ENCODE results near the gene HAO2.
"Not testable (repeated sequence)": the region's sequence is repeated elsewhere in the genome, so short reads cannot be mapped to it uniquely, and the experiment has no call there.

The HAO2 gene

DNA sequence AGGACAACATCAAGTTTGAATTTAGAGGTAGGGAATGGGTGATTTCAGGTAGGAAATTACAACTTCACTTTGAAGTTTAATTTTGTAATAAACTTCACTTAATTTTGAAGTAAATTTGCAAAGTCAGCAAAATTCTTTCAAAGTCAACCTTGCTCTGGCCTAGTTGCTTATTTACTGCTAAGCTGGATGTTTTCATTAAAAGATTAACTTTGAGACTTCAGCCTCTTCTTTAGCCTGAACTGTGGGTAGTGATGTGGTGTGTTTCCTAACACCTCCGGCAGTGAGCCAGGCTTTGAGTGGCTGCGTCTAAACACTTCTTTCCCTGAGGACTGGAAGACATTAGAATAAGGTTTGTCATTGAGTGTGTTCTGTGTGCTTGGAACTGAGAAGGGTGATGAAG lies at the start of gene HAO2:
Gene HAO2, plus strand, starts transcription at position 232 of the 400 bp plus-strand sequence. CDS start 12,301 bp downstream, outside the sequence.
- FAIRE-seq, result no peak

DNA sequence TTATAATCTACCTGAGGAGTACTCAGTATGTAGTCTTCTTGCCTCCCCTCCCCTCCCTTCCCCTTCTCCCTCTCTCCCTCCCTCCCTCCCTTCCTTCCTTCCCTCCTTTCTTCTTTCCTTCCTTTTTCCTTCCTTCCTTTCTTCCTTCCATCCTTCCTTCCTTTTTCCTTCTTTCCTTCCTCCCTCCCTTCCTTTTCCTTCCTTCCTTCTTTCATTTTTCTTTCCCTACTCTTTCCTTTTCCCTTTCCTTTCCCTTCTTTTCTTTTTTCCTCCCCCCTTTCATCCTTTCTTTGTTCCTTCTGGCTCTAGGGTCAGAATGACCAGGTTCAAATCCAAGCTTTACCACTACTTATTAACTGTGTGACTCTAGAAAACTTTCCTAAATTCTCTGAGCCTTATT lies 48.5 kb upstream of the HAO2 start:
- no peak for FAIRE-seq

DNA sequence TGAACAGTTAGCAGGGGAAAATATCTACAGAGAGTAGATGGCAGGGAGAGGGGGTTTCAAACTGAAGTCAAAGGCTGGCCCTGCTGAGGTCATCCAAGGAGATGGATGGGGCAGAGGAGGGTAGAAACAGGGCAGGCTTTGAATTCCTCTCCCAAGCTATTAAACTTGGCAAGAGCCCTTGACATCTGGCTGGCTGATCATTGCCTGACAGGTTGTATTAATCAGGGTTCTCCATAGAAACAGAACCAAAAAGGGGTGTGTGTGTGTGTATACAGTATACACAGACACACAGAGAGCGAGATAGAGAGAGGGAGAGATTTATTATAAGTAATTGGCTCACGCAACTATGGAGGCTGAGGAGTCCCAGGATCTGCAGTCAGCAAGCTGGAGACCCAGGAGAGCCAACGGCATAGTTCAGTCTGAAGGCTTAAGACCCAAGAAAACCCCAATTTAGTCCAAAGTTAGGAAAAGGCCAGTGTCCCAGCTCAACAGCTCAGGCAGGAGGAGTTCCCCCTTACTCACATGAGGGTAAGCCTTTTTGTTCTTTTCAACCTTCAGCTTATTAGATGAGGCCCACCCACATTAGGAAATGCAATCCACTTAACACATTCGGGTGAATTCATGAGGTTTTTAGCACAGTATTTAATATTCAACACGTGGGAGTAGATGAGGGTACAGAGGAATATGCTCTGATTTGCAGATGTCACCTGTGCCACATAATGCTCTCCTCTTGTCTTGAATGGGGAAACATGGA lies 46.7 kb upstream of the HAO2 start:
- FAIRE-seq, result no peak

DNA sequence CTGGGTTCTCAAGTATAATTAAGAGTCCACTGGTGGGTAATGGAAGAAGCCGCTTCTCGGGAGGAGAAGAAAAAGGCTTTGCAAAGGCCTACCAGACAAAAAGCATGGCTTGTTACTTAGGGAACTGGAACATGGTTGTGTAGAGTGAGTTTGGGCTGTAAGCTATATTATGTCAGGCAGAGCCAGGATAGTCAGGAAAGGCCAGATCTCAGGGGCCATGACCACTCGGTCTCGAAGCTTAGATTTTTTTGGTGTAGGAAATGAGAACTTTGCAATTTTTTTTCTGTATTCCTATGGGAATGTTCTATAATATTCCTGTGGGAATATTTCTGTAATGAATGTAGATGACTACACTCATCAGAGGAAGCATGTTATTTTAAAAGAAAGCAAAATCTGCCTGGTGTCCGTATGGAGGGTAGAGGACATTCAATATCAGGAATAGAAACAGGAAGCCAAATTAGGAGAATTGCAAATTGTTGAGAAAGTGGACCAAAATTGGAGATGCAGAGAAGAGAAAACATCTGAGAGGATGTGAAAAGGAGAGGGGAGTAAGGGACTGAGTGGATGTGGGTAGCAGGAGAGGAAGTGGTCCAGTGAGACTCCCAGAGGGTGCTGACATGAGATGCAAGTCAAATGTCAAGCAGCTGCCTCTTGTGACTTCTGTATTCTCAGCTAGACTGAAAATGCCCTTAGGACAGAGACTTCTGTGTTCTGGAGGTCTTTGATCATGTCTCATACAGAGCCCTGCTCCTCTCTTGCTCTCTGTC lies 45.2 kb upstream of the HAO2 start:
- no peak for FAIRE-seq

DNA sequence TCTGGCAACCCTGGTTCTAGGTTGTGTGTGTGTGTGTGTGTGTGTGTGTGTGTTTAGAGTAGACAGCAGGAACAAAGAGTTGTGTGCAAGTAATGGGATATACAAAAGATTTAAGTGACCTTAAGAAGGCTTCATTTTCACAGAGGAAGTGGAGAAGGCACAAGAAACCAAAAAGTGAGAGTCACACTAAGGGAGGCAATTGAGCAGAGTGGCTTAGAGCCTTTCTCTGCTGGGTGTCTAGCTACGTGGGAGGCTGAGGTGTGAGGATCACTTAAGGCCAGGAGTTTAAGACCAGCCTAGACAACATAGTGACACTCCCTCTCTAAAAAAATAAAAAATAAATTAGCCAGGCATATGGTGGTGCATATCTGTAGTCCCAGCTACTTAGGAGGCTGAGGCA lies 44.4 kb upstream of the HAO2 start:
- FAIRE-seq, result no peak

DNA sequence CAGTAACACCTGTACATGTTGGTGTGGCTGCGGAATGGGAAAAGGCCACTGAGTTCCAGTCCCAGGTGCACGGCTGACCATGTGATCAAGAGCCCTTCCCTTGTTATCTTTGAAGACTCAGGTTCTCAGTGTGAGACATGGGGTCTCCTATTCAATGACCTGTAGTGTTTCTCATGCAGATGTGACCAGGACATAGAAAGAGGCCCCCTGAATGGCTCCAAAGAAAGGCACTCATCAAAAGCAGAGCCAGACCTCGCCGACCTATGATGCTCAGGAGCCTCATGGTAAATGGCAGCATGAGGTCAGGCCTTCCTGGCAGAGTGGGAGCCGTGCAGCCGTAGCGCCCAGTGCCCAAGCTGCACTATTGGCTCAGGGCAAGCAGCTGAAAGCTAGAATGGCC lies 42.3 kb upstream of the HAO2 start:
- FAIRE-seq, result no peak

DNA sequence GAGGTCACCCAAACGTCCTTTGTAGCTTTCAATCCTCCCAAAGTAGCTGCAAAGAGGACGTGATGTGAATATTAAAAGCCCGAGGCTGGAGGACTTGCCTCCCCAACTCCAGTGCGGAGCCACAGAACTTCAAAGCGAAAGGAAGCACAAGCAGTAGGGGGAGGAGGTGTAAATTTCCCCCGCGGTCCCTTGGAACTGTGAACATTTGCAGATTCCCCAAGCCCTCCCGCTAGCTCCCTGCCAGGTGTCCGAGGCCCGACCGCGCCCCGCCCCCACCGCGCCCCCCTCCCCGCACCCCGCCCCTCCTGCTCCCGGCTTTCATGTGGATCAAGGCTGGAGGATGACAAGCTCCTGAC lies 41.5 kb upstream of the HAO2 start:
- FAIRE-seq, result no peak

DNA sequence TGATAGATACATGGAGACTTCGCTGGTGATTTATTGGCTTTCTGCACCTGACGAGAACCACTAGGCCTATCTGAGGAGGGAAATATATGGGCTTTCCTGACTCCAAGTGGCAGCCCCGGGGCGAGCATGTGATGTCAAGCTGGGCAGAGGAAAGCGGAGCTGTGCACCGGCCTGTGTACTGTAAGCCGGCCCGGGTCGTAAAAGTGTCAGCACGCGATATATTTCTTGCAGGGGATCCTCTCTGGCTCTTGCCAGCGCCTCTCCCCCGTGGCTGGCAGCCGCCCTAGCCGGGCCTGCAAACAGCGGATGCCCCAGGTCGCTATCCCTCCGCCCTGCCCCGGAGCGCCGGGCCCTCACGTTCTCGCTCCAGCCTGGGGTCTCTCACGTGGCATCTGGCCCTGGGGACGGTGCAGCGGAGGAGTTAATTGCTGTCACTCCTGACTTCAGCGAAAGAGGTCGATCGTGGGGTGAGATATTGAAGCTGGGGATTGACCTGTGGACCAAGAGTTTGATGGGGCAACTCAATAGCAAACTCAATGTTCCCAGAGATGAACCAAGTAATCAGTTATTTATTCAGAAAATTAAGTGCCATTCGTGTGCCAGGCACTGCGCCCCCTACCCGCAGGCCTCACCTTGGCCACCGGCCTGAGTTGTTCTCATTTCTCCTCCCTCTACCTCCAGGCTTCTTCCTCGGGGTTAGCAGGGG lies 41.0 kb upstream of the HAO2 start:
- FAIRE-seq, result no peak

DNA sequence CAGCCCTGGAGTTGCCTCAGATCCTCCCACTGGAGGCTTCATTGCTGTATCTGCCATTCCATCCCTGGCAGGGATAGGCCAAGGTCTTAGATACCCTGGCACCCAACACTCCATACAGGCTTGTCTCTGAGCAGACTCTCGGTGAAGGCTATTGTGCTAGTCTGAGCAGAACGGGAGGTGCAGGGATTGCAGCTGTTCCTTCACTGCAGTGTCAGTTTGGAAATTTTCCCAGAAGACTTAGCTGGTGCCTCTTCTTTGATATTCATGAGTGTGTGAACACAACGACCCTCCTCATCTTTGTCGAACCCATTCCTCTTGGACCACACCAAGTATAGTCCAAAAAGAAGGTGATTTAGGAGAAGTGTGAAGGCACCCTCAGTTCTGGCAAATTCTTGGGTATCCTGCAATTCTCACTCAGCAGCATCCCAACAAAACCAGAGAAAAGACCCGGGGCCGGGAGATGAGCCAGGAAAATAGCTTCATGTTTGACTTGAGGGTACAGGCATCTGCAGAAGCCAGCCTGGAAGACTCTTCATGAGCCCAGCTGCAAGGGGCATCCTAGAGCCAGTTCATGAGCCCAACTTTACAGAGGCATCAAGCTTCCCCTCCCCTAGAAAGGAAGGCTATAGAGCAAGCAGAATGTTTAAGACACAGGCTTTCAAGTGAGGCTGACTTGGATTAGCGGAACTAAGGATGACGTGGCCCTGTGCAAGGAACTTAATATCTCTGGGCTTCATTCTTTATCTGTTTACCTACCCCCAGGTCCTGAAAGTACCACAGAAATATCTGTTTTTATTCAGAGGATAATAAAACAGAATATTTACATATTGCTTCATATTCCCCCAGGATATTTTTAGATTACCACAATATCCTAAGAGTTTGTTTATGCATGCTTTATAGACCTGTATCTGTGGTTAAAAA lies 38.8 kb upstream of the HAO2 start:
- FAIRE-seq, result no peak

DNA sequence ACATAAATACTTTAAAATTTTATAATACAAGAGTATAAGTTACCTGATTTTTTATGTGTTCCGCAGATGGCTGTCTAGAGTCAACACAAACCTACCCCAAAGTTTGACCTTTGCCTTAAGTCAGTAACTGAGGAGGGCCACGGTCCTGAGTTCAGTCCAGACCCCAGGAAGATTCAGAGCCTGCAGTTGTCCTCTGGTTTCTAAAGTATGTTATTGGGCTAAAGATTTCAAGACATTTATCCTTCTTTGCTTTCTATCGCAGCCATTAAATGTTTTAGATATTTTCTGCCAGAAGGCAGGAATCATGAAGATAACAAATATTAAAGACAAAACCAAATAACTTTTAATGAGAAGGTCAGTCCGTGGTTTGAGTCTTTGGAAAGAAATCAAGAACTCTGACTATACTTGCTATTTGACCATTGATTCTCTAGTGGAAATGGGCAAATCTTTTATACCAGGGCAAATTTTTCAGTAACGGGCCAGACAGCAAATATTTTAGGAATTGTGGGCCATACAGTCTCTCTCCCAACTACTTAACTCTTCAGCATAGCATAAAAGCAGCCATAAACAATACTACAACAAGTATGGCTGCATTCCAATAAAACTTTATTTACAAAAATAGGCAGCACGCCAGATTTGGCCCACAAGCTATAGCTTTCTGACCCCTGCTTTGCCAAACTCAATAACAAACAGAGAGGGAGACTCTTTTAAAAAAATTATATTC lies 38.0 kb upstream of the HAO2 start:
- FAIRE-seq, result no peak

DNA sequence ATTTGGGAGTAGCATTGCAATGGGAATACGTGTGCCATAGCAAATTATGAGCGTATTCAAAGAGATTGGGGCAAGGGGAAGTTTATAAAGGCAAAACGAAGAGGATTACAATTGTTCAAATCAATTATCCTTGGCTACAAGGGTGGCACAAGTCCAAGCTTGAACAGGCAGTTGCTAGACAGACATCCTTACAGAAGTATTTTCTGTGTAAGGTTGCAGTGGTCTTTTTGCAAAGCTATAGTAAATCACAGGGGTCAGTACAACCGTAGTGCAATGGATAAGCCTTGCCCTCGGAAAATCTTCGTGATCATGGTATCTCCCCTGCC lies 37.4 kb upstream of the HAO2 start:
- no peak for FAIRE-seq

DNA sequence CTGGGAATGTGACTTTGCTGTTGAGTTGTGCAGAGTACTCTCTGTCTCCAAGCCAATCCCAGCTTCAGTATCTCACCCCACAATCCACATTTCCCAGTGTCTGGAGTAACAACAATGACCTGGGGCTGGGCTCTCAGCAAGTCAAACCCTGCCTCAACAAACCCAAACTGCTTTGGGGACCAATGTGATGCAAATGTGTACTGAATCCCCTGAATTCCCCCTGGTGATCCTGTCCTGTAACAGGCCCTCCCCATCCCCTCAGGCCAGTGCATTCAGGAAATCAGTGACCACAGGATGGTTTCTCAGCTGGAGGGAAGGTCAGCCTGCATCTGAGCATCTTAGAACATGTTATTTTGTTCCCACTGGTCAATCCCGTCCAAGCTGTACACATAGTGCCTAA lies 36.7 kb upstream of the HAO2 start:
- FAIRE-seq, result no peak

DNA sequence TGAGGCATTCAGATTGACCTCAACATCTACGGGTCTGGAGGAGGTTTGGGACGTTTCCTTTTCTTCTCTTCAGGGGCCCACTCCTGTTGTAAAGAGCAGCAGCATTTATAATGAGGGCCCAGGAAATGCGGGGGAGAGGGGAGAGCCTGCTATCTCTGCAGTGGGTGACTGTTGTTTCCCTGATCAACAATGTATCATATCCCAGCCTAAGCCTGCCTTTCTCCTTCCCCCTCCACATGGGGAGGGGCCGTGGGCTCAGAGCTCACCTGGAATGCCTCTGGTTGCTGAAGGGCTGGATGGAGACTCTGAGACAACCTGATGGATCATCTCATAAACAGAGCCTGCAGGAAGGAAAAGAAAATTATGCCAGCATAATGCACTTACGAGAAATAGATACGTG lies 36.0 kb upstream of the HAO2 start:
- FAIRE-seq, result no peak

DNA sequence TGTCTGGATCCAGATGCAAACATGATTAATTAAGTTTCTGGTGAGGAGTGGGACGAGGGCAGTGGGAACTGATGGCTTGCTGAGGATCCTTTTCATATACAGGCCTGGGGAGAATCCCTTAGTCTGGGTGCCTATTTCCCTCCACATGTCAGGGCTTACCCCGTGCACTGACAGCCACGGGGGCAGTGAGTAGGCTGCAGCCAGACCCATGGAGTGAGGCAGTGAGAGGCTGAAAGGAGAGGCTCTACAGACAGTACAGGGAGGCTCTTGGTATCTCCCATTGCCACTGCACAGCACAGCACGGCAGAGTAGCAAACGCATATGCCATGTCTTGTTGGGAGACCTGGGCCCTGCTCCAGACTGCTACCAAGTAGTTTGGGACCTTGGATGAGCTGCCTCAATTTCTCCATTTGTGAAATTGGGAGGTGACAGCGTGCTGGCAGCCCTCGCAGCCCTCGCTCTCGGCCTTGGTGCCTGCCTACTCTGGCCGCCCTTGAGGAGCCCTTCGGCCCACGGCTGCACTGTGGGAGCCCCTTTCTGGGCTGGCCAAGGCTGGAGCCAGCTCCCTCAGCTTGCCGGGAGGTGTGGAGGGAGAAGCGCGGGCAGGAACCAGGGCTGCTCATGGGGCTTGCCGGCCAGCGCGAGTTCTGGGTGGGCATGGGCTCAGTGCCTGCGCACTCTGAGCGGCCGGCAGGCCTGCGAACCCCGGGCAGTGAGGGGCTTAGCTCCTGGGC lies 35.3 kb upstream of the HAO2 start:
- no peak for FAIRE-seq

DNA sequence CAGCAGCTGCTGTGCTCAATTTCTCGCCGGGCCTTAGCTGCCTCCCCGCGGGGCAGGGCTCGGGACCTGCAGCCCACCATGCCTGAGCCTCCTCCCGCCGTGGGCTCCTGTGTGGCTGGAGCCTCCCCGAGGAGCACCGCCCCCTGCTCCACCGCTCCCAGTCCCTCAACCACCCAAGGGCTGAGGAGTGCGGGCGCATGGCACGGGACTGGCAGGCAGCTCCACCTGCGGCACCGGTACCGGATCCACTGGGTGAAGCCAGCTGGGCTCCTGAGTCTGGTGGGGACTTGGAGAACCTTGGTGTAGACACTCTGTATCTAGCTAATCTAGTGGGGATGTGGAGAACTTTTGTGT lies 34.7 kb upstream of the HAO2 start:
- FAIRE-seq, result not testable (repeated sequence)

DNA sequence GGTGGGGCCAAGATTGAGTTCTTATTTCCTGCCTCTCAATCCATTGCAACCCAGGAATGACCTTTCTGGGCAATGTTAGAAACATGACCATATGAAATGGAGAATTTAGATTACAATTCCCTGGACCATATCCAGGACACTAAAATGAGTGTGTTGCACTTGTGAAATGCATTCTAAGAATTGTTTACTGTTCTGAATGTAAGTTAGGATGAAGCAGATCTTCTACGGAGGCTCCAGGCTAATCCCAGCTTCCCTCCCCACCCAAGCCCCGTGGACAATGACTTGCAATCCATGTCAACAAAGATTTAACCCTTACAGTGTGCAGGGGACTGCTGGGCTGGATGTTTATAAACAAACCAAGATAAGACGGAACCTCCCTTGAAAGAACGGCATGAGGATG lies 31.7 kb upstream of the HAO2 start:
- no peak for FAIRE-seq

DNA sequence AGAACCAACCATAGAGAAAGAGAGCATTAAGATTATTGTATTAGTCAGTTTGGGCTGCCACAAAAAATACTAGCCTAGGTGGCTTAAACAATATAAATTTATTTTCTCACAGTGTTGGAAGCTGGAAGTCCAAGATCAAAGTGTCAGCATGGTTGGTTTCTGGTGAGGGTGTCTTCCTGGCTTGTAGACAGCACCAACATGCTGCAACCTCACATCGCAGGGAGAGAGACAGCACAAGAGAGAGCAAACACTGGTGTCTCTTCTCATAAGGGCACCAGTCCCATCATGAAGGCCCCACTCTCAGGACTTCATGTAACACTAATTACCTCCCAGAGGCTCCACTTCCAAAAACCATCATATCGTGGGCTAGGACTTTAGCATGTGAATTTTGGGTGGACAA lies 30.6 kb upstream of the HAO2 start:
- FAIRE-seq, result no peak

DNA sequence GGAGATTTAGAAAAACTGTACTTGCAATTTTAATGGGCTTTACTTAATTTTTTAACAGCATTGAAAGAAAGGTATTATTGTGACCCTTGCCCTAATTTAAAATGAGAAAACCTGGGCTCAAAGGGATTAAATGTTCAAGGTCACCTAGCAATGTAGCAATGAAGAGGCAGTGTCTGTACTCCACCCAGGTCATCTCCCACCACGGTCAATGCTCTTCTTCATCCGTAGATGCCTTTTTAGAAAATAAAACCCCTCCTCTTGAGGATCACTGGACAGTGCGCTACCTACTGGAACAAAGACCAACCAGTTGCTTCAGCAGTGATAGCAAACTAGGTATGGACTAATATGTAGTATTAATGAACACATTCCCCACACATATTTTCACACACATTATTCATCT lies 29.8 kb upstream of the HAO2 start:
- FAIRE-seq, result no peak

DNA sequence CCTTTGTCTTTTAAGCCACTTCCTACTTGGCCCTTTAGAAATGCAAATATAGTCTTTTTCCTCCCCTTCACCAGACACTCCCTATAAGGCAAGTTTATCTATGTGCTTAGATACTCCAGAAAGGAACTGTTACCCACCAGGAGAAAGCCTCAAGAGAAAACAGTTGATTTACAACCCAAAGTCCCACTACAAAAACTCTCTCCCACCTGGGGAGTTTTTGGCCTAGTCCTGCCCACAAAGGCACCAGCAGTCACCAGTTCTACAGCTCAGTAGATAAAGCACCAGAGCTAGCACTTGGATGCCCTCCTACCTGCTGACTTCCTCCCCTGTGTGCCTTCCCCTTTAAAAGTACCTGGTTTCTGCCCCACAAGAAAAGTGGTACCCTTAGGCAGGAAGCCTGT lies 27.7 kb upstream of the HAO2 start:
- no peak for FAIRE-seq

DNA sequence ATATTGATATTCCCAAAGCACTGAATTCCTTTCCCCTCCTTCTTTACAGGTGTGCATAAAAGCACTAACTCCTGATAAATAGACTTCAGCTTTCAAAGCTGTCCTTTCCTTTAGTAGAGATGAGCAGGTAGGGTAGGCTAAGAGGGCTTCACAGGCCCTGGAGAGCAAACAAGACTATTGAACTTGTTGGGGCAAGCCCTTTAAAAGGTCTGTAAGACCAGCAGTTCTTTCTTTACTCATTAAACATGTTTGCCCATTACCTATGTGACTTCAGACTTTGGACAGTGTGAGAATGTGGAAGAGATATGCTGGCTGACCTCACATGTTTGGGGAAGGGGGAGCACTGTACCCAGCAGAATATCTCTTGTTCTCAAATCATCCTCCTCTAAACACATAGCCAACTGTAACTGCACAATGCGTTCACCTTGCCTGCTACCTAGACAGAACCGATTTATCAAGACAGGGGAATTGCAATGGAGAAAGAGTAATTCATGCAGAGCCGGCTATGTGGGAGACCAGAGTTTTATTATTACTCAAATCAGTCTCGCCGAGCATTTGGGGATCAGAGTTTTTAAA lies 27.1 kb upstream of the HAO2 start:
- no peak for FAIRE-seq

DNA sequence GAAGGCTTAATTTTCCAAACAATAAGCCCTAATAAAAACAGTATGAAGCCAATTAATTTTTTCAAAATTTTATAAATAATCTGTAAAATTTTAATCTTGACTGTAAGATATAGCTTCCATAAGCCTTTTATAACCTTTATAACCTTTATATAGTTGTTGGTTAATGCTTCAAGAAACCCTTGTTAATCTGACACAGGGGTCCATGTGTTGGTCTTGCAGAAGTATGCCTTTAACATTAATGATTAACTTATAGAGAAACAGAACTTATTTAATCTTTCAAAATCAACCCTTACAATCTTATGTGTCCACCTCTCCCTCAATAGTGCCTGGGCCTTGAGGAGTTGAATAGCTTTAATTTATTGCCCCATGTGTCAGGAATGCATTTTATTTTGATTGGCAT lies 23.2 kb upstream of the HAO2 start:
- no peak for FAIRE-seq
